Measurements from ENCODE around the gene ASB3.
A peak's percentile ranks its signal among the peaks of the same experiment; 100 is the strongest.
"Not testable (repeated sequence)": the region's sequence is repeated elsewhere in the genome, so short reads cannot be mapped to it uniquely, and the experiment has no call there.

The ASB3 gene

GRCh38 chr2:53786705-53787613 lies at the start of gene ASB3, which contains the start of gene ERLEC1:
ASB3 (minus strand) TSS chr2:53786953; CDS start chr2:53765572, 21,381 bp downstream.
ERLEC1 (plus strand) TSS chr2:53787044; CDS start chr2:53787211, 167 bp downstream.
- peak within 1 kb of the TSS; percentile 92 to 96 for H3K9ac ChIP-seq (ENCODE audit: low read length in 2 of 2)
- H3K9me3 ChIP-seq (ENCODE audit: control insufficient read depth in 2 of 2, low read length in 2 of 2), result no peaks in the 10 kb centered on the region
- H3K27me3 ChIP-seq (ENCODE audit: control insufficient read depth in 1 of 2, insufficient read depth in 2 of 2, low read length in 2 of 2), result no peaks in the 10 kb centered on the region
- H3K4me1 ChIP-seq (ENCODE audit: control insufficient read depth, insufficient read depth, low read length), result peaks cover 23% of the 10 kb centered on the region
- no peaks in the 10 kb centered on the region for H3K36me3 ChIP-seq (ENCODE audit: control insufficient read depth in 2 of 2, insufficient read depth in 2 of 2, low read length in 2 of 2)
- peak within 1 kb of the TSS; percentile 76 for H3K27ac ChIP-seq (ENCODE audit: low read length)
- peak within 1 kb of the TSS; percentile 99 for H3K4me3 ChIP-seq (ENCODE audit: low read length in 2 of 2)

GRCh38 chr2:53829980-53830290 lies 43.2 kb upstream of the ASB3 start:
- not testable (repeated sequence) for H3K27ac ChIP-seq (ENCODE audit: low read length); H3K4me3 ChIP-seq (ENCODE audit: low read length in 2 of 2); H3K9ac ChIP-seq (ENCODE audit: low read length in 2 of 2); H3K27me3 ChIP-seq (ENCODE audit: control insufficient read depth in 1 of 2, insufficient read depth in 2 of 2, low read length in 2 of 2); H3K9me3 ChIP-seq (ENCODE audit: control insufficient read depth in 2 of 2, low read length in 2 of 2); H3K36me3 ChIP-seq (ENCODE audit: control insufficient read depth in 2 of 2, insufficient read depth in 2 of 2, low read length in 2 of 2); H3K4me1 ChIP-seq (ENCODE audit: control insufficient read depth, insufficient read depth, low read length)

GRCh38 chr2:53829273-53829979 lies 42.7 kb upstream of the ASB3 start:
- H3K27ac ChIP-seq (ENCODE audit: low read length), result no peak overlapping the region
- H3K9me3 ChIP-seq (ENCODE audit: control insufficient read depth in 2 of 2, low read length in 2 of 2), result peaks cover 0 to 7% of the 10 kb centered on the region in 2 donors
- H3K4me1 ChIP-seq (ENCODE audit: control insufficient read depth, insufficient read depth, low read length), result no peaks in the 10 kb centered on the region
- H3K9ac ChIP-seq (ENCODE audit: low read length in 2 of 2), result no peak overlapping the region
- no peak overlapping the region for H3K4me3 ChIP-seq (ENCODE audit: low read length in 2 of 2)
- H3K27me3 ChIP-seq (ENCODE audit: control insufficient read depth in 1 of 2, insufficient read depth in 2 of 2, low read length in 2 of 2), result no peaks in the 10 kb centered on the region
- peaks cover 0 to 2% of the 10 kb centered on the region in 2 donors for H3K36me3 ChIP-seq (ENCODE audit: control insufficient read depth in 2 of 2, insufficient read depth in 2 of 2, low read length in 2 of 2)

GRCh38 chr2:53828331-53828730 lies 41.6 kb upstream of the ASB3 start:
- Histone ChIP-seq H3K4me1 (ENCODE audit: control insufficient read depth, insufficient read depth, low read length) (no peaks in the 10 kb centered on the region), H3K4me3 (ENCODE audit: low read length in 2 of 2) (no peak overlapping the region), H3K9ac (ENCODE audit: low read length in 2 of 2) (no peak overlapping the region), H3K36me3 (ENCODE audit: control insufficient read depth in 2 of 2, insufficient read depth in 2 of 2, low read length in 2 of 2) (peaks cover 0 to 2% of the 10 kb centered on the region in 2 donors), H3K9me3 (ENCODE audit: control insufficient read depth in 2 of 2, low read length in 2 of 2) (peaks cover 0 to 7% of the 10 kb centered on the region in 2 donors), H3K27me3 (ENCODE audit: control insufficient read depth in 1 of 2, insufficient read depth in 2 of 2, low read length in 2 of 2) (no peaks in the 10 kb centered on the region), H3K27ac (ENCODE audit: low read length) (no peak overlapping the region)

GRCh38 chr2:53827398-53828175 lies 40.8 kb upstream of the ASB3 start:
- Histone ChIP-seq H3K4me3 (ENCODE audit: low read length in 2 of 2) (no peak overlapping the region), H3K27ac (ENCODE audit: low read length) (no peak overlapping the region), H3K27me3 (ENCODE audit: control insufficient read depth in 1 of 2, insufficient read depth in 2 of 2, low read length in 2 of 2) (no peaks in the 10 kb centered on the region), H3K36me3 (ENCODE audit: control insufficient read depth in 2 of 2, insufficient read depth in 2 of 2, low read length in 2 of 2) (peaks cover 0 to 2% of the 10 kb centered on the region in 2 donors), H3K9me3 (ENCODE audit: control insufficient read depth in 2 of 2, low read length in 2 of 2) (peaks cover 0 to 7% of the 10 kb centered on the region in 2 donors), H3K4me1 (ENCODE audit: control insufficient read depth, insufficient read depth, low read length) (no peaks in the 10 kb centered on the region), H3K9ac (ENCODE audit: low read length in 2 of 2) (no peak overlapping the region)

GRCh38 chr2:53826587-53827397 lies 40.0 kb upstream of the ASB3 start:
- no peak overlapping the region for H3K4me3 ChIP-seq (ENCODE audit: low read length in 2 of 2)
- H3K4me1 ChIP-seq (ENCODE audit: control insufficient read depth, insufficient read depth, low read length), result no peaks in the 10 kb centered on the region
- H3K27me3 ChIP-seq (ENCODE audit: control insufficient read depth in 1 of 2, insufficient read depth in 2 of 2, low read length in 2 of 2), result no peaks in the 10 kb centered on the region
- H3K9ac ChIP-seq (ENCODE audit: low read length in 2 of 2), result no peak overlapping the region
- peaks cover 0 to 7% of the 10 kb centered on the region in 2 donors for H3K9me3 ChIP-seq (ENCODE audit: control insufficient read depth in 2 of 2, low read length in 2 of 2)
- H3K36me3 ChIP-seq (ENCODE audit: control insufficient read depth in 2 of 2, insufficient read depth in 2 of 2, low read length in 2 of 2), result no peaks in the 10 kb centered on the region
- no peak overlapping the region for H3K27ac ChIP-seq (ENCODE audit: low read length)

- peaks cover 0 to 7% of the 10 kb centered on the region in 2 donors for H3K9me3 ChIP-seq (ENCODE audit: control insufficient read depth in 2 of 2, low read length in 2 of 2)
- H3K27me3 ChIP-seq (ENCODE audit: control insufficient read depth in 1 of 2, insufficient read depth in 2 of 2, low read length in 2 of 2), result no peaks in the 10 kb centered on the region
- no peak overlapping the region for H3K27ac ChIP-seq (ENCODE audit: low read length)
- no peaks in the 10 kb centered on the region for H3K36me3 ChIP-seq (ENCODE audit: control insufficient read depth in 2 of 2, insufficient read depth in 2 of 2, low read length in 2 of 2)
- no peaks in the 10 kb centered on the region for H3K4me1 ChIP-seq (ENCODE audit: control insufficient read depth, insufficient read depth, low read length)
- H3K4me3 ChIP-seq (ENCODE audit: low read length in 2 of 2), result no peak overlapping the region
- no peak overlapping the region for H3K9ac ChIP-seq (ENCODE audit: low read length in 2 of 2)
Observed at GRCh38 chr2:53826030-53826410, 39.3 kb upstream of the ASB3 start.

GRCh38 chr2:53823639-53824038 lies 36.9 kb upstream of the ASB3 start:
- not testable (repeated sequence) for H3K4me1 ChIP-seq (ENCODE audit: control insufficient read depth, insufficient read depth, low read length); H3K27ac ChIP-seq (ENCODE audit: low read length); H3K27me3 ChIP-seq (ENCODE audit: control insufficient read depth in 1 of 2, insufficient read depth in 2 of 2, low read length in 2 of 2); H3K36me3 ChIP-seq (ENCODE audit: control insufficient read depth in 2 of 2, insufficient read depth in 2 of 2, low read length in 2 of 2); H3K9ac ChIP-seq (ENCODE audit: low read length in 2 of 2); H3K9me3 ChIP-seq (ENCODE audit: control insufficient read depth in 2 of 2, low read length in 2 of 2); H3K4me3 ChIP-seq (ENCODE audit: low read length in 2 of 2)

- H3K4me1 ChIP-seq (ENCODE audit: control insufficient read depth, insufficient read depth, low read length), result no peaks in the 10 kb centered on the region
- H3K9me3 ChIP-seq (ENCODE audit: control insufficient read depth in 2 of 2, low read length in 2 of 2), result no peaks in the 10 kb centered on the region
- peaks cover 6 to 12% of the 10 kb centered on the region in 2 donors for H3K36me3 ChIP-seq (ENCODE audit: control insufficient read depth in 2 of 2, insufficient read depth in 2 of 2, low read length in 2 of 2)
- H3K9ac ChIP-seq (ENCODE audit: low read length in 2 of 2), result no peak overlapping the region
- no peaks in the 10 kb centered on the region for H3K27me3 ChIP-seq (ENCODE audit: control insufficient read depth in 1 of 2, insufficient read depth in 2 of 2, low read length in 2 of 2)
- H3K4me3 ChIP-seq (ENCODE audit: low read length in 2 of 2), result no peak overlapping the region
- H3K27ac ChIP-seq (ENCODE audit: low read length), result no peak overlapping the region
Observed at GRCh38 chr2:53821810-53822209, 35.1 kb upstream of the ASB3 start.

GRCh38 chr2:53820711-53821110 lies 34.0 kb upstream of the ASB3 start:
- Histone ChIP-seq H3K27ac (ENCODE audit: low read length) (no peak overlapping the region), H3K4me1 (ENCODE audit: control insufficient read depth, insufficient read depth, low read length) (no peaks in the 10 kb centered on the region), H3K36me3 (ENCODE audit: control insufficient read depth in 2 of 2, insufficient read depth in 2 of 2, low read length in 2 of 2) (peaks cover 6 to 15% of the 10 kb centered on the region in 2 donors), H3K9ac (ENCODE audit: low read length in 2 of 2) (no peak overlapping the region), H3K27me3 (ENCODE audit: control insufficient read depth in 1 of 2, insufficient read depth in 2 of 2, low read length in 2 of 2) (no peaks in the 10 kb centered on the region), H3K9me3 (ENCODE audit: control insufficient read depth in 2 of 2, low read length in 2 of 2) (no peaks in the 10 kb centered on the region), H3K4me3 (ENCODE audit: low read length in 2 of 2) (no peak overlapping the region)
